Right lobe of liver (tissue), 6 donors: ENCODE measurements around the gene EPB41L1. TPM values are rescaled to one million over a fixed set of nuclear protein-coding genes. Genes with fewer than 3 reads are reported as not detected.

Experiments used
- ATAC-seq, 4 donors: fragments of 200-7000 bp; cut with Tn5 transposase; one replicate each; pipeline ENCODE4 v1.9.1; 2020; ENCODE audit warnings: mild to moderate bottlenecking in 4 of 4, moderate library complexity in 4 of 4
- DNase-seq, 3 donors: peaks; one replicate each; pipeline ENCODE4 v3.0.0-alpha.2; 2020
- H3K27ac ChIP-seq, 3 donors: fragments of 200-600 bp; one replicate each; pipeline ENCODE4 v1.8.0; 2022
- H3K27me3 ChIP-seq, 2 donors: fragments of 200-600 bp; one replicate each; pipeline ENCODE4 v1.8.0; 2022
- H3K36me3 ChIP-seq, 4 donors: fragments of 200-600 bp; sonication (generic) in 1 of 4; one replicate each; pipeline versions ENCODE4 v1.5.1 to v1.8.0; 2017 to 2022; ENCODE audit warnings: control low read depth in 1 of 4
- H3K4me1 ChIP-seq, 4 donors: fragments of 200-600 bp; sonication (generic) in 1 of 4; one replicate each; pipeline versions ENCODE4 v1.5.1 to v1.8.0; 2017 to 2022; ENCODE audit warnings: control low read depth in 1 of 4
- H3K4me3 ChIP-seq, 3 donors: fragments of 200-600 bp; one replicate each; pipeline ENCODE4 v1.8.0; 2022
- H3K9me3 ChIP-seq, 4 donors: fragments of 200-600 bp; sonication (generic) in 1 of 4; one replicate each; pipeline versions ENCODE4 v1.5.1 to v1.8.0; 2017 to 2022; ENCODE audit warnings: control low read depth in 1 of 4
- POLR2A ChIP-seq: fragments of 450-650 bp; IDR thresholded peaks from one replicate; pipeline ENCODE4 v1.6.1; 2017; ENCODE audit warnings: antibody characterized with exemption, mild to moderate bottlenecking
- WGBS: methylation state at CpG from one replicate; pipeline ENCODE4 v1.1.6; 2018; ENCODE audit warnings: low coverage, low lambda C conversion rate; ENCODE audit not compliant: insufficient coverage; ENCODE audit errors: missing lambda C conversion rate; 5-methylcytosine and 5-hydroxymethylcytosine counted together
- intact Hi-C, 2 donors: fragments of 100-400 bp; cut with DNase I; formaldehyde crosslinking; loops; one replicate each; pipeline versions ENCODE4 v1.11.2 to v1.14.1; 2022
- total RNA-seq, 6 experiments: library from RNA; depleted of rRNA in 2 of 6; stranded (reverse); fragments of >200 nt in 2 of 6; fragmentation: NEBNext Ultra II Directional in 3 of 6; extraction: Animal tissue kit (Norgen Biotek cat#: 25700) in 3 of 6; gene quantifications; one replicate each; pipeline versions ENCODE4 v1.1.0 to v1.2.4, GENCODE V29; 2016 to 2023
- TF ChIP-seq, protein P1 (sequence below), 4 donors: fragments of 200-600 bp in 3 of 4; fragments of 450-650 bp in 1 of 4; IDR thresholded peaks; one replicate each; pipeline versions ENCODE4 v1.5.1 to v1.8.0; 2016 to 2022; ENCODE audit warnings: antibody characterized with exemption in 4 of 4, mild to moderate bottlenecking in 2 of 4
- donor health status: DM: no; HTN: yes; CAD: no.
- donor health status: DM: no; HTN: no; CAD: no.
- donor health status: DM: no; HTN: no; CAD: no.
- donor health status: DM: no; HTN: yes; CAD: no.
- donor health status: DM: no; HTN: yes; CAD: no.

The EPB41L1 gene
- total RNA-seq, 6 experiments from 2014 or later, result 3.1 to 13.2 (median 5.3) TPM

GRCh38 chr20:36214684-36215256 is 60.2 kb downstream of the EPB41L1 start:
- peak; percentile 47 to 66 (median 58) for ATAC-seq
- intact Hi-C loops, result no loop called here

GRCh38 chr20:36215778-36216177 is 61.2 kb downstream of the EPB41L1 start:
- intact Hi-C loops, result no loop called here
- ATAC-seq, result no peak
- H3K27ac ChIP-seq, result no peak overlapping the region
- H3K9me3 ChIP-seq, result no peaks in the 10 kb centered on the region
- H3K36me3 ChIP-seq, result peaks cover 0 to 2% (median 0%) of the 10 kb centered on the region in 4 donors
- no peaks in the 10 kb centered on the region for H3K4me1 ChIP-seq
- no peak overlapping the region for H3K4me3 ChIP-seq
- no peaks in the 10 kb centered on the region for H3K27me3 ChIP-seq
- TF ChIP-seq POLR2A, result no peak
- TF ChIP-seq, protein P1, sequence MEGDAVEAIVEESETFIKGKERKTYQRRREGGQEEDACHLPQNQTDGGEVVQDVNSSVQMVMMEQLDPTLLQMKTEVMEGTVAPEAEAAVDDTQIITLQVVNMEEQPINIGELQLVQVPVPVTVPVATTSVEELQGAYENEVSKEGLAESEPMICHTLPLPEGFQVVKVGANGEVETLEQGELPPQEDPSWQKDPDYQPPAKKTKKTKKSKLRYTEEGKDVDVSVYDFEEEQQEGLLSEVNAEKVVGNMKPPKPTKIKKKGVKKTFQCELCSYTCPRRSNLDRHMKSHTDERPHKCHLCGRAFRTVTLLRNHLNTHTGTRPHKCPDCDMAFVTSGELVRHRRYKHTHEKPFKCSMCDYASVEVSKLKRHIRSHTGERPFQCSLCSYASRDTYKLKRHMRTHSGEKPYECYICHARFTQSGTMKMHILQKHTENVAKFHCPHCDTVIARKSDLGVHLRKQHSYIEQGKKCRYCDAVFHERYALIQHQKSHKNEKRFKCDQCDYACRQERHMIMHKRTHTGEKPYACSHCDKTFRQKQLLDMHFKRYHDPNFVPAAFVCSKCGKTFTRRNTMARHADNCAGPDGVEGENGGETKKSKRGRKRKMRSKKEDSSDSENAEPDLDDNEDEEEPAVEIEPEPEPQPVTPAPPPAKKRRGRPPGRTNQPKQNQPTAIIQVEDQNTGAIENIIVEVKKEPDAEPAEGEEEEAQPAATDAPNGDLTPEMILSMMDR (IDR thresholded peaks at IDR 0.05), result no peak
- 82% methylated on average over 4 of the region's 4 CpGs for WGBS
- no peak for DNase-seq

More at GRCh38 chr20:36214684-36215256, 60.2 kb downstream of the EPB41L1 start:
- H3K36me3 ChIP-seq, result peaks cover 0 to 2% (median 0%) of the 10 kb centered on the region in 4 donors
- 39% methylated on average over 4 of the region's 5 CpGs for WGBS
- H3K27ac ChIP-seq, result no peak overlapping the region
- no peak overlapping the region for H3K4me3 ChIP-seq
- H3K4me1 ChIP-seq, result no peaks in the 10 kb centered on the region
- no peak for DNase-seq
- H3K9me3 ChIP-seq, result no peaks in the 10 kb centered on the region
- H3K27me3 ChIP-seq, result no peaks in the 10 kb centered on the region
- TF ChIP-seq POLR2A, result no peak
- TF ChIP-seq, protein P1 (IDR thresholded peaks at IDR 0.05), result peak; percentile 40 to 54 (median 50)

DNA sequence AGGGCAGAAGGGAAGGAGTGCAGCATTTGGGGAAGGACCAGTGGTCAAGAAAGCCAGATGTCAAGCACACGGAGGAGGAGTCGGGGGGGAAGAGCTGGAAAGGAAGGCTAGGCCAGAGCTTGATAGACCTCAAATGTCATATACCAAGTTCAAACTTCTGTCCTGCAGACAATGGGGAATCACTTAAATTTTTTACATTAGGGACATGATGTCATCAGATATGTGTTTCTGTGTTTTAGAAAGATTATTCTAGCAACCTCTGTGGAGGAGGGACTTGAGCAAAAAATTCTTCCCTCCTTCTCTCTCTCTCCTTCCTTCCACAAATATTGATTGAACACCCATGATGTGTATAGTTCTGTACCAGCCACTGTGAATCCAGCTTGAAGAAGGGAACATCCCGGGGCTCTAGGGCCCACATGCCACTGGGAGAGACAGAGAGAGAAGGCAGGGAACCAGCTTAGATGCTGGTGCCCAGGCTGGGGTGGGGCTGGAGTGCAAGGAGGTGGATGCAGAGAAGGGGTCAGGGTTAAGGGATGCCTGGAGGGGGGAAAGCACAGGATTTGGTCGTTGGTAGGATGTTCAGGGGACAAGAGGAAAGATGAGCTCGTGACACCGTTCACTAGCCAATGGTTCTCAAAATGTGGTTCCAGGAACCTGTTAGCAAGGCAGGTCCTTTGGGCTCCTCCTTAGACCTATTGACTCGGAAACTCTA is 61.9 kb downstream of the EPB41L1 start:
- 63% methylated on average over 6 of the region's 7 CpGs for WGBS
- ATAC-seq (no peak), DNase-seq (no peak)
- Histone ChIP-seq H3K27ac (no peak overlapping the region), H3K27me3 (no peaks in the 10 kb centered on the region), H3K4me3 (no peak overlapping the region), H3K36me3 (peaks cover 0 to 2% (median 0%) of the 10 kb centered on the region in 4 donors), H3K4me1 (no peaks in the 10 kb centered on the region), H3K9me3 (no peaks in the 10 kb centered on the region)
- intact Hi-C loops, result no loop called here
- TF ChIP-seq, protein P1 (IDR thresholded peaks at IDR 0.05), result no peak
- TF ChIP-seq POLR2A, result no peak

DNA sequence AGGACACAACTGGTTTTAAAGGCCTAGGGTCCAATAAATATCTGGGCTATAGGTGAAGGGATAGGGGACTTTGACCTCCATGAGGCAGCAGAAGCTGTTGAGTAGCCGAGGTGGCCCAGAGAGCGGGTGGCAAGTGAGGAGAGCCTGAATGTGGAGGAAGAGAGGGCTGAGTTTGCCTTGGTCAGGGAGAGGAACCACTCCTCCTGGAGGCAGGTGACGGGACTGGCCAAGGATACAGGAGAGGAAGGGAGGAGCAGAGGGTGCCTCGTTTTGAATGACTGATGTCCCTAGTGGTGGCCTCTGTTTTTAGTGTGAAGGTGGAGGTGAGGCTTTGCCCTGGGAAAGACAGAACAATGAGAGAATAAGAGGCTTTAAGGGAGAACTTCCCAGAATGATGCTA is 62.7 kb downstream of the EPB41L1 start:
- no peak overlapping the region for H3K27ac ChIP-seq
- ATAC-seq (no peak), DNase-seq (no peak)
- H3K27me3 ChIP-seq, result no peaks in the 10 kb centered on the region
- no peak overlapping the region for H3K4me3 ChIP-seq
- no peak for TF ChIP-seq POLR2A
- TF ChIP-seq, protein P1 (IDR thresholded peaks at IDR 0.05), result no peak
- no peaks in the 10 kb centered on the region for H3K4me1 ChIP-seq
- 58% methylated on average over 4 of the region's 4 CpGs for WGBS
- H3K36me3 ChIP-seq, result peaks cover 0 to 2% (median 0%) of the 10 kb centered on the region in 4 donors
- H3K9me3 ChIP-seq, result no peaks in the 10 kb centered on the region
- intact Hi-C loops, result no loop called here
